ENCODE data around the gene PAQR6. TPM values are rescaled to one million over a fixed set of nuclear protein-coding genes. Genes with fewer than 3 reads are reported as not detected.
A peak's percentile ranks its signal among the peaks of the same experiment; 100 is the strongest.

Gene PAQR6
- total RNA-seq, 3 donors from 2014 or later: 1.5 to 6.2 (median 1.9) TPM

DNA sequence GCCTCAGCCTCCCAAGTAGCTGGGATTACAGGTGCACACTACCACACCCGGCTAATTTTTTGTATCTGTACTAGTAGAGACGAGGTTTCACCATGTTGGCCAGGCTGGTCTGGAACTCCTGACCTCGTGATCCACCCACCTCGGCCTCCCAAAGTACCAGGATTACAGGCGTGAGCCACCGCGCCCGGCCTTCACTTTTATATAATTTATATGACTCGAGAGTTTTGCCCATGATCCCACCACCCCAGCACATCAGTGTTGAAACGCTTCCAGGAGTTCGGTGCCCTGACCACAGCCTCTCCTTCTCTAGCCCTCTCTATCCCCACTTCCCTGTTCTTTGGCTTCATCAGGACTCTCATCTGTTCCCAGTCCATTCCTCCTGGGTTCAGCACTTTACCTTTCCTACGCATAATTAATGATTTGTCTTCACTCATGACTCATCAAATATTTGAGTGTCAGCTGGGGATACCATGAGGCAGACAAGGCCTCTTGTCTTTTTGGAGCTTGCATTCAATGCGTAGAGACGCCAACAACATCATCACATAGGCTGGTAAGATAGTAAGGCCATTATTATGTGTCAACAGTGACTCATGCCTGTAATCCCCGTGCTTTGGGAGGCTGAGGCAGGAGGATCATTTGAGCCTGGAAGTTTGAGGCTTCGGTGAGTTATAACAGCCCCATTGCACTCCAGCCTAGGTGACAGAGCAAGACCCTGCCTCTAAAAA is 33.7 kb downstream of the PAQR6 start:
- peaks cover 9% of the 10 kb centered on the region for H3K4me1 ChIP-seq (ENCODE audit: low read depth)
- TF ChIP-seq, protein P1, sequence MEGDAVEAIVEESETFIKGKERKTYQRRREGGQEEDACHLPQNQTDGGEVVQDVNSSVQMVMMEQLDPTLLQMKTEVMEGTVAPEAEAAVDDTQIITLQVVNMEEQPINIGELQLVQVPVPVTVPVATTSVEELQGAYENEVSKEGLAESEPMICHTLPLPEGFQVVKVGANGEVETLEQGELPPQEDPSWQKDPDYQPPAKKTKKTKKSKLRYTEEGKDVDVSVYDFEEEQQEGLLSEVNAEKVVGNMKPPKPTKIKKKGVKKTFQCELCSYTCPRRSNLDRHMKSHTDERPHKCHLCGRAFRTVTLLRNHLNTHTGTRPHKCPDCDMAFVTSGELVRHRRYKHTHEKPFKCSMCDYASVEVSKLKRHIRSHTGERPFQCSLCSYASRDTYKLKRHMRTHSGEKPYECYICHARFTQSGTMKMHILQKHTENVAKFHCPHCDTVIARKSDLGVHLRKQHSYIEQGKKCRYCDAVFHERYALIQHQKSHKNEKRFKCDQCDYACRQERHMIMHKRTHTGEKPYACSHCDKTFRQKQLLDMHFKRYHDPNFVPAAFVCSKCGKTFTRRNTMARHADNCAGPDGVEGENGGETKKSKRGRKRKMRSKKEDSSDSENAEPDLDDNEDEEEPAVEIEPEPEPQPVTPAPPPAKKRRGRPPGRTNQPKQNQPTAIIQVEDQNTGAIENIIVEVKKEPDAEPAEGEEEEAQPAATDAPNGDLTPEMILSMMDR (IDR thresholded peaks at IDR 0.05): no peak
- DNase-seq (peak in 1 of 3 donors; percentile 28), ATAC-seq (no peak)
- no peaks in the 10 kb centered on the region for H3K36me3 ChIP-seq (ENCODE audit: low read depth)
- H3K9me3 ChIP-seq: no peaks in the 10 kb centered on the region
- H3K4me3 ChIP-seq: no peak overlapping the region
- intact Hi-C loops (cut with DNase I, micrococcal nuclease): no loop called here

DNA sequence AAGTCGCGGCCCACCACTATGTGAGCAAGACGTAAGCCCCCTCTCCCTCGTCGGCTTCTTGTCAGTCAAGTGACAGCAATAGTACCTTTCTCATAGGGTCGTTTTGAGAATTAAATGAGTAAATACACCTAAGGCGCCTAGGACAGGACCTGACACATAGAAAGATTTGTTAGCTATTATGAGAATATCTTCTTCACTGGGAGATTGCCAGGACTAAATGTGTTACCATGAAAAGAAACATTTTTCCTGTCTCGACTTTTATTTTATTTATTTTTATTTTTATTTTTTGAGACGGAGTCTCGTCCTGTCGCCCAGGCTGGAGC is 34.3 kb downstream of the PAQR6 start:
- DNase-seq (no peak), ATAC-seq (no peak)
- Histone ChIP-seq H3K9me3 (no peaks in the 10 kb centered on the region), H3K4me1 (ENCODE audit: low read depth) (peaks cover 9% of the 10 kb centered on the region), H3K36me3 (ENCODE audit: low read depth) (no peaks in the 10 kb centered on the region), H3K4me3 (peak overlapping the region; percentile 50)
- TF ChIP-seq, protein P1 (IDR thresholded peaks at IDR 0.05): no peak
- intact Hi-C loops (cut with DNase I, micrococcal nuclease): no loop called here

DNA sequence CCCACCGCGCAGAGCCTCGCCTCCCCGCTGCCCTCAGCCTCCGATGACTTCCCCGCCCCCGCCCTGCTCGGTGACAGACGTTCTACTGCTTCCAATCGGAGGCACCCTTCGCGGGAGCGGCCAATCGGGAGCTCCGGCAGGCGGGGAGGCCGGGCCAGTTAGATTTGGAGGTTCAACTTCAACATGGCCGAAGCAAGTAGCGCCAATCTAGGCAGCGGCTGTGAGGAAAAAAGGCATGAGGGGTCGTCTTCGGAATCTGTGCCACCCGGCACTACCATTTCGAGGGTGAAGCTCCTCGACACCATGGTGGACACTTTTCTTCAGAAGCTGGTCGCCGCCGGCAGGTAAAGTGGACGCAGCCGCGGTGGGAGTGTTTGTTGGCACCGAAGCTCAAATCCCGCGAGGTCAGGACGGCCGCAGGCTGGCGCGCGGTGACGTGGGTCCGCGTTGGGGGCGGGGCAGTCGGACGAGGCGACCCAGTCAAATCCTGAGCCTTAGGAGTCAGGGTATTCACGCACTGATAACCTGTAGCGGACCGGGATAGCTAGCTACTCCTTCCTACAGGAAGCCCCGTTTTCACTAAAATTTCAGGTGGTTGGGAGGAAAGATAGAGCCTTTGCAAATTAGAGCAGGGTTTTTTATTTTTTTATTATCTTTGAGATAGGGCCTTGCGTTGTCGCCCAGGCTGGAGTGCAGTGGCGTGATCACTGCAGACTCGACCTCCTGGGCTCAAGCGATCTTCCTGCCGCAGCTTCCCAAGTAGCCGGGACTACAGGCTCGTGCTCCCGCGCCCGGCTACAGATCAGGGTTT is 34.8 kb downstream of the PAQR6 start, which contains the start of gene PMF1:
PMF1 (plus strand) TSS at position 175 of the 811 bp plus-strand sequence; CDS start at position 184, 9 bp downstream.
- DNase-seq (peak; percentile 97 to 98 (median 97)), ATAC-seq (peak; percentile 97)
- H3K36me3 ChIP-seq (ENCODE audit: low read depth): no peaks in the 10 kb centered on the region
- H3K4me3 ChIP-seq: peak within 1 kb of the TSS; percentile 50
- peaks cover 9% of the 10 kb centered on the region for H3K4me1 ChIP-seq (ENCODE audit: low read depth)
- TF ChIP-seq, protein P1 (IDR thresholded peaks at IDR 0.05): no peak
- H3K9me3 ChIP-seq: no peaks in the 10 kb centered on the region
- intact Hi-C loops (cut with DNase I, micrococcal nuclease): no loop called here

DNA sequence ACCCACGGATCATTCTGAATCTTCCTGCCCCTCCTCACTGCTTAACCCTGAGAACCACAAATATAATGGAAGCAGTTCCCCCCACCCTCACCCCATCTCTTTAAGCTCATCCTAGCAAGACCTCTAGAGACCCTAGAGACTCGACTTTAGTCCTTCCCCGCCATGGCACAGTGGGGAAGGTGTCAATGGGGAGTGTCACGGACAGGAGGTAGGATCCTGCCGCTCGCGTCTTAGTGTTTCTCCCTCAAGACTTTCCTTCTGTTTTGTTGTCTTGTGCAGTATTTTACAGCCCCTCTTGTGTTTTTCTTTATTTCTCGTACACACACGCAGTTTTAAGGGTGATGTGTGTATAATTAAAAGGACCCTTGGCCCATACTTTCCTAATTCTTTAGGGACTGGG is 35.7 kb downstream of the PAQR6 start:
- TF ChIP-seq, protein P1 (IDR thresholded peaks at IDR 0.05): no peak
- Histone ChIP-seq H3K4me1 (ENCODE audit: low read depth) (peaks cover 9% of the 10 kb centered on the region), H3K36me3 (ENCODE audit: low read depth) (no peaks in the 10 kb centered on the region), H3K9me3 (no peaks in the 10 kb centered on the region), H3K4me3 (no peak overlapping the region)
- intact Hi-C loops (cut with DNase I, micrococcal nuclease): no loop called here
- no peak for DNase-seq
- ATAC-seq: no peak

DNA sequence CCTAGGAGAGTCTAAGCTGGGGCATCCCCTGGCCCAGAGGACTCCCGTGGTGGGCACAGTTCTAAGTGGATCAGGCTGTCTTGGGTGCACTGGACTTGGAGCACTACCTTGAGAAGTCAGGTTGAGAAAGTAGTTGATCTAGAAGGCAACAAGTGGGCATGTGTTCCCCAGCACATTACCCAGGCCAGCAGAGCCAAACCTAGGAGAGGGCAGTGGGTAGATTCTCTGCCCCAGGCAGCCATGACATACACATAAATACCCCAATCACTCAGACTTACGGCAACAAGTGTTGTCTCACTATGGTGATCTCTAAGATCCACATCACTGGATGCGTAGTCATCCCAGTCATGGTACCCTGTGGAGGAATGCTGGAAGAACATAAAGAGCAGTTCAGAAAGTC is 36.6 kb downstream of the PAQR6 start:
- ATAC-seq: no peak
- Histone ChIP-seq H3K36me3 (ENCODE audit: low read depth) (no peaks in the 10 kb centered on the region), H3K4me3 (no peak overlapping the region), H3K4me1 (ENCODE audit: low read depth) (peaks cover 9% of the 10 kb centered on the region), H3K9me3 (no peaks in the 10 kb centered on the region)
- DNase-seq: no peak
- TF ChIP-seq, protein P1 (IDR thresholded peaks at IDR 0.05): no peak
- intact Hi-C loops (cut with DNase I, micrococcal nuclease): no loop called here
